Uterus (tissue), 4 donors: ENCODE results near the gene PIN1. TPM values are rescaled to one million over a fixed set of nuclear protein-coding genes. Genes with fewer than 3 reads are reported as not detected.

Experiments
- DNase-seq, 2 donors: peaks; one replicate each; pipeline ENCODE4 v3.0.0-alpha.2; 2019 to 2020
- H3K27ac ChIP-seq, 2 donors: fragments of 200-600 bp; sonication (generic); 1 replicate in 1 of 2; 2 replicates in 1 of 2; pipeline ENCODE4 v1.5.1; 2016 to 2018
- H3K27me3 ChIP-seq, 2 donors: fragments of 200-600 bp; sonication (generic); one replicate each; pipeline ENCODE4 v1.5.1; 2018 to 2019; ENCODE audit warnings: control low read depth in 1 of 2
- H3K36me3 ChIP-seq, 2 donors: fragments of 200-600 bp; sonication (generic); one replicate each; pipeline ENCODE4 v1.5.1; 2019; ENCODE audit warnings: control low read depth in 1 of 2
- H3K4me1 ChIP-seq, 2 donors: fragments of 200-600 bp; sonication (generic); one replicate each; pipeline ENCODE4 v1.5.1; 2018 to 2019; ENCODE audit warnings: control low read depth in 1 of 2
- H3K4me3 ChIP-seq, 2 donors: fragments of 200-600 bp; sonication (generic); 1 replicate in 1 of 2; 2 replicates in 1 of 2; pipeline ENCODE4 v1.5.1; 2018 to 2019; ENCODE audit warnings: mild to moderate bottlenecking in 1 of 2
- H3K9me3 ChIP-seq, 2 donors: fragments of 200-600 bp; sonication (generic); one replicate each; pipeline ENCODE4 v1.5.1; 2019; ENCODE audit warnings: control low read depth in 1 of 2
- POLR2A ChIP-seq, 2 donors: fragments of 450-650 bp; IDR thresholded peaks; one replicate each; pipeline ENCODE4 v1.6.1; 2016; ENCODE audit warnings: antibody characterized with exemption in 2 of 2, mild to moderate bottlenecking in 1 of 2, moderate library complexity in 1 of 2
- intact Hi-C: fragments of 100-400 bp; cut with DNase I; formaldehyde crosslinking; loops from one replicate; pipeline ENCODE4 v1.15.1; 2023; ENCODE audit warnings: low total_unique reads
- total RNA-seq, 4 donors: library from RNA; depleted of rRNA in 3 of 4; stranded (reverse); fragments of >200 nt in 3 of 4; gene quantifications; one replicate each; pipeline versions ENCODE4 v1.1.0 to v1.2.4, GENCODE V29; 2014 to 2023
- TF ChIP-seq, protein P1 (sequence below), 4 experiments: fragments of 200-600 bp in 2 of 4; fragments of 450-650 bp in 2 of 4; sonication (generic) in 2 of 4; IDR thresholded peaks; one replicate each; pipeline ENCODE4 v1.5.1; 2016 to 2019; ENCODE audit warnings: antibody characterized with exemption in 4 of 4, mild to moderate bottlenecking in 2 of 4, moderate library complexity in 1 of 4
- donor health status: DM: yes; HTN: yes; CAD: no.

Gene PIN1
- total RNA-seq, 4 donors from 2014 or later, result 36.5 to 85.3 (median 56.9) TPM

DNA sequence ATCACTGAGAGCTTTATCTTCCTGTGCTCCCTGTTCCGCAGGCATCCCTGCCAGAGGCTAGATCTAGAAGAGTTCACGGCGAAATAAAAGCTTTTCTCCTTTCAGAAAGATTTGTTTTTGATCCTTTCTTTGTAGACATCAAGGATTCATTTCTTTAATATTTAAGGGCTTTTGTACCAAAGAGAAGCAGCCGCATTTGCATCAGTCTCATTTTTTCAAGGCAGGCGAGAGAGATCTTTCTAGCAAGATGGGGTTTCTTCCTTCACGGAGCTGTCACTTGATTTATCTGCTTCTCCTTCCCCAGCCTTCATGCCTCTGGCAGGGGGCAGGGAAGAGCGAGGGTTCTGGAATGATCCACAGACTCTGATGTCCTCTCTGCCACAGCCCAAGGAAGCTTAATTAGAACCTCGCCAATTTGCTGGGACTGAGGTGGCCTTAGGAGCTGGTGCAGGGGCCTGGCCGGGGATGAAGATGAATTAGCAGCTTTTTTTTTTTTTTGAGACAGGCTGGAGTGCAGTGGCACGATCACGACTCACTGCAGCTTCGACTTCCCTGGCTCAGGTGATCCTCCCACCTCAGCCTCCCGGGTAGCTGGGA lies 40.0 kb downstream of the PIN1 start:
- Histone ChIP-seq H3K4me3 (no peak overlapping the region), H3K9me3 (no peaks in the 10 kb centered on the region), H3K27ac (no peak overlapping the region), H3K36me3 (no peaks in the 10 kb centered on the region), H3K4me1 (no peaks in the 10 kb centered on the region), H3K27me3 (no peaks in the 10 kb centered on the region)
- TF ChIP-seq, protein P1, sequence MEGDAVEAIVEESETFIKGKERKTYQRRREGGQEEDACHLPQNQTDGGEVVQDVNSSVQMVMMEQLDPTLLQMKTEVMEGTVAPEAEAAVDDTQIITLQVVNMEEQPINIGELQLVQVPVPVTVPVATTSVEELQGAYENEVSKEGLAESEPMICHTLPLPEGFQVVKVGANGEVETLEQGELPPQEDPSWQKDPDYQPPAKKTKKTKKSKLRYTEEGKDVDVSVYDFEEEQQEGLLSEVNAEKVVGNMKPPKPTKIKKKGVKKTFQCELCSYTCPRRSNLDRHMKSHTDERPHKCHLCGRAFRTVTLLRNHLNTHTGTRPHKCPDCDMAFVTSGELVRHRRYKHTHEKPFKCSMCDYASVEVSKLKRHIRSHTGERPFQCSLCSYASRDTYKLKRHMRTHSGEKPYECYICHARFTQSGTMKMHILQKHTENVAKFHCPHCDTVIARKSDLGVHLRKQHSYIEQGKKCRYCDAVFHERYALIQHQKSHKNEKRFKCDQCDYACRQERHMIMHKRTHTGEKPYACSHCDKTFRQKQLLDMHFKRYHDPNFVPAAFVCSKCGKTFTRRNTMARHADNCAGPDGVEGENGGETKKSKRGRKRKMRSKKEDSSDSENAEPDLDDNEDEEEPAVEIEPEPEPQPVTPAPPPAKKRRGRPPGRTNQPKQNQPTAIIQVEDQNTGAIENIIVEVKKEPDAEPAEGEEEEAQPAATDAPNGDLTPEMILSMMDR (IDR thresholded peaks at IDR 0.05), result no peak
- no peak for TF ChIP-seq POLR2A (IDR thresholded peaks at IDR 0.05)
- intact Hi-C loops, result no loop called here
- DNase-seq, result no peak

DNA sequence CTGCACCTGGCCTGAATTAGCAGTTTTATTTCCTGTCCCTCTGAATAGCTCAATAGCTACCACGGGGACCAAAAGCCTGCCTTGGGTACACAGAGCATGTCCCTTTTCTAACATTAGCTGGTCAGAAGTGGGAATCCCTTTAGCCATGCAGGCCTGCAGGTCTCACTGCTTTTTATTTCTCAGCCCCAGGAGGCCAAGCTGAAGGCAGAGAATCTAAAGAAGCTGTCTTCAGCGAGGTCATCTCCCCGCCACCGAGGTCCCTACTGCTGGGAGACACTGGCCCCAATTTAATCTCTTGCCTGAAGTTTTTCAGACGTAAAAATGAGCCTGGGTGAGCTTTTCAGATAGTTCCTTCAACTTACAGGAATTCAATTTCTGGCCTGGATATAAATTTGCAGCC lies 40.7 kb downstream of the PIN1 start:
- no peak for DNase-seq
- Histone ChIP-seq H3K36me3 (no peaks in the 10 kb centered on the region), H3K9me3 (no peaks in the 10 kb centered on the region), H3K27me3 (no peaks in the 10 kb centered on the region), H3K4me1 (no peaks in the 10 kb centered on the region), H3K27ac (no peak overlapping the region), H3K4me3 (no peak overlapping the region)
- TF ChIP-seq POLR2A (IDR thresholded peaks at IDR 0.05), result no peak
- TF ChIP-seq, protein P1 (IDR thresholded peaks at IDR 0.05), result no peak
- intact Hi-C loops, result no loop called here

DNA sequence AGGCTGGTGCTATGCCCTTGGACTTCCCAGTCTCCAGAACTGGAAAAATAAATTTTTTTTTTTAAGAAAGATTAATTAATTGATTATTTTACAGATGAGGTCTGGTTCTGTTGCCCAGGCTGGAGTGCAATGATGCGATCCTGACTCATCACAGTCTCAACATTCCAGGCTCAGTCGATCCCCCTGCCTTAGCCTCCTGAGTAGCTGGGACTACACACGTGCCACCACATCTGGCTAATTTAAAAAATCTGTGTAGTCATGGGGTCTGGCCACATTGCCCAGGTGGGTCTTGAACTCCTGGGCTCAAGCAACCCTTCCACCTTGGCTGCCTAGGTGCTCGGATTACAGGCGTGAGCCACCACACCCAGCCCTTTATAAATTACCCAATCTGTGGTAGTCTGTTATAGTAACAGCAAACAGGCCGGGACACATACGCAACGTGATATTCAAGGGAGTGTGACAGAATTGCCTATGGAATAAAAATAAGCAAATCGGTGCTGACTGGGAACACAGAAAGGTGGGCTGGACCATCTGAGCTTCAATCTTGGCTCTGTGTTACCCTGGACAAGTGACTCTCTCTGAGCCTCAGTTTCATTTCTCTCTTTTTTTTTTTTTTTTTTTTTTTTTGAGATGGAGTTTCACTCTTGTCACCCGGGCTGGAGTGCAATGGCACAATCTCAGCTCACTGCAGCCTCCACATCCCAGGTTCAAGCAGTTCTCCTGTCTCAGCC lies 42.8 kb downstream of the PIN1 start:
- Histone ChIP-seq H3K4me3 (no peak overlapping the region), H3K9me3 (no peaks in the 10 kb centered on the region), H3K27ac (no peak overlapping the region), H3K27me3 (no peaks in the 10 kb centered on the region), H3K4me1 (no peaks in the 10 kb centered on the region), H3K36me3 (no peaks in the 10 kb centered on the region)
- DNase-seq, result no peak
- TF ChIP-seq, protein P1 (IDR thresholded peaks at IDR 0.05), result no peak
- TF ChIP-seq POLR2A (IDR thresholded peaks at IDR 0.05), result no peak
- intact Hi-C loops, result no loop called here

DNA sequence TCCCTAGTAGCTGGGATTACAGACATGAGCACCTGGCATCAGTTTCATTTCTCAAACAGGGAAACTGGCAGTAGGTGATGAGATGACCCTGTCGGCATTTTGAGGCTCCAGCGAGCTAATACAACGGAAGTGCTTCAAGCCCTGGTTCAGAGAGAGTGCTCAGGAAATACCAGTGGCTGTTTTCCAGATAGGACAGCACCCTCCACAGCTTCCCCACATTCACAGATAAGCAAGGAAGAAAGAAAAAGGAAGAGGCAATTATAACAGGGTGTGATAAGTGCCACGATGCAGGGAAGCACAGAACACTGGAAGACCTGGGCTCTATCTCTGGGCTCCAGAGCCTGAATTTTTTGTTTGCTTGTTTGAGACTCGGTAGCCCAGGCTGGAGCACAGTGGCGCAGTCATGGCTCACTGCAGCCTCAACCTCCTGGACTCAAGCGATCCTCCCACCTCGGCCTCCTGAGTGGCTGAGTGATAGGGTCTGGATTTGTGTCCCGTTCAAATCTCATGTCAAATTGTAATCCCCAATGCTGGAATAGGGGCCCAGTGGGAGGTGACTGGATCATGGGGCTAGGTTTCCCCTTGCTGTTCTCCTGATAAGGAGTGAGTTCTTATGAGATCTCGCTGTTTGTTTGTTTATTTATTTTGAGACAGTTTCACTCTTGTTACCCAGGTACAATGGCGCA lies 43.5 kb downstream of the PIN1 start:
- intact Hi-C loops, result no loop called here
- Histone ChIP-seq H3K27ac (no peak overlapping the region), H3K36me3 (no peaks in the 10 kb centered on the region), H3K9me3 (no peaks in the 10 kb centered on the region), H3K4me1 (no peaks in the 10 kb centered on the region), H3K27me3 (no peaks in the 10 kb centered on the region), H3K4me3 (no peak overlapping the region)
- no peak for DNase-seq
- no peak for TF ChIP-seq POLR2A (IDR thresholded peaks at IDR 0.05)
- TF ChIP-seq, protein P1 (IDR thresholded peaks at IDR 0.05), result no peak

DNA sequence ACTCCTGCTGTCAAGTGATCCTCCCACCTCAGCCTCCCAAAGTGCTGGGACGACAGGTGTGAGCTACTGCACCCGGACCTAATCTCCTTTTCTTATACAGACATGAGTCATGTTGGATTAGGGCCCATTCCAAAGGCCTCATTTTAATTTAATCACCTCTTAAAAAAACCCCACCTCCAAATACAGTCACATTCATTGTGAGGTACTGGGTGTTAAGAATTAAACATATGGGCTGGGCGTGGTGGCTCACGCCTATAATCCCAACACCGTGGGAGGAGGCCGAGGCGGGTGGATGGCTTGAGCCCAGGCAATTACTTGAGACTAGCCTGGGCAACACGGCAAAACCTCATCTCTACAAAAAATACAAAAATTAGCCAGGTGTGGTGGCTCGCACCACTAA lies 46.6 kb downstream of the PIN1 start:
- intact Hi-C loops, result no loop called here
- no peaks in the 10 kb centered on the region for H3K27me3 ChIP-seq
- TF ChIP-seq, protein P1 (IDR thresholded peaks at IDR 0.05), result no peak
- TF ChIP-seq POLR2A (IDR thresholded peaks at IDR 0.05), result no peak
- no peaks in the 10 kb centered on the region for H3K4me1 ChIP-seq
- no peaks in the 10 kb centered on the region for H3K36me3 ChIP-seq
- no peak overlapping the region for H3K4me3 ChIP-seq
- no peaks in the 10 kb centered on the region for H3K9me3 ChIP-seq
- DNase-seq, result no peak
- H3K27ac ChIP-seq, result no peak overlapping the region
